Trophoblast cell (in vitro differentiated cells and primary cell): ENCODE measurements around the gene PEF1.

ENCODE experiments used
- DNase-seq, 2 donors: peaks; one replicate each; pipeline ENCODE4 v3.0.0-alpha.2; 2016
- H2AFZ ChIP-seq: 2 replicates; pipeline ENCODE4 v1.6.1; 2013; ENCODE audit warnings: low read length, moderate library complexity, mild to moderate bottlenecking; ENCODE audit not compliant: insufficient read depth, poor library complexity
- H2AK5ac ChIP-seq: 2 replicates; pipeline ENCODE4 v1.6.1; 2013; ENCODE audit warnings: mild to moderate bottlenecking, low read length
- H2BK120ac ChIP-seq: 2 replicates; pipeline ENCODE4 v1.6.1; 2013; ENCODE audit warnings: low read length, mild to moderate bottlenecking, moderate library complexity; ENCODE audit not compliant: insufficient read depth, poor library complexity
- H2BK12ac ChIP-seq: 2 replicates; pipeline ENCODE4 v1.6.1; 2013; ENCODE audit warnings: mild to moderate bottlenecking, low read length, moderate library complexity
- H2BK5ac ChIP-seq: 2 replicates; pipeline ENCODE4 v1.6.1; 2013; ENCODE audit warnings: low read length, low read depth, moderate library complexity, mild to moderate bottlenecking; ENCODE audit not compliant: poor library complexity
- H3K14ac ChIP-seq: 2 replicates; pipeline ENCODE4 v1.6.1; 2013; ENCODE audit warnings: mild to moderate bottlenecking, low read length
- H3K18ac ChIP-seq: 2 replicates; pipeline ENCODE4 v1.6.1; 2013; ENCODE audit warnings: mild to moderate bottlenecking, low read length
- H3K23ac ChIP-seq: 2 replicates; pipeline ENCODE4 v1.6.1; 2013; ENCODE audit warnings: low read length
- H3K27ac ChIP-seq: 2 replicates; pipeline ENCODE4 v1.5.1; 2013; ENCODE audit warnings: low read depth, mild to moderate bottlenecking, inconsistent platforms, low read length, moderate library complexity
- H3K27me3 ChIP-seq: 2 replicates; pipeline ENCODE4 v1.6.1; 2013; ENCODE audit warnings: inconsistent platforms, mild to moderate bottlenecking, low read length, moderate library complexity; ENCODE audit not compliant: insufficient read depth
- H3K36me3 ChIP-seq, 2 experiments: 1 replicate in 1 of 2; 2 replicates in 1 of 2; pipeline ENCODE4 v1.6.1; 2013; ENCODE audit warnings: low read length in 2 of 2, mild to moderate bottlenecking in 2 of 2, moderate library complexity in 1 of 2; ENCODE audit not compliant: insufficient read depth in 2 of 2, control insufficient read depth in 1 of 2
- H3K4ac ChIP-seq: 2 replicates; pipeline ENCODE4 v1.6.1; 2013; ENCODE audit warnings: low read depth, mild to moderate bottlenecking, low read length, moderate library complexity
- H3K4me1 ChIP-seq, 2 experiments: 1 replicate in 1 of 2; 2 replicates in 1 of 2; pipeline ENCODE4 v1.6.1; 2013; ENCODE audit warnings: low read length in 2 of 2, mild to moderate bottlenecking in 2 of 2, moderate library complexity in 1 of 2; ENCODE audit not compliant: insufficient read depth in 2 of 2, control insufficient read depth in 1 of 2
- H3K4me2 ChIP-seq: 2 replicates; pipeline ENCODE4 v1.6.1; 2013; ENCODE audit warnings: inconsistent platforms, mild to moderate bottlenecking, low read length, moderate library complexity
- H3K4me3 ChIP-seq: 2 replicates; pipeline ENCODE4 v1.5.1; 2013; ENCODE audit warnings: mild to moderate bottlenecking, low read depth, low read length, inconsistent platforms
- H3K79me1 ChIP-seq: one replicate; pipeline ENCODE4 v1.6.1; 2013; ENCODE audit warnings: low read length
- H3K79me2 ChIP-seq: 2 replicates; pipeline ENCODE4 v1.6.1; 2013; ENCODE audit warnings: low read length, mild to moderate bottlenecking; ENCODE audit not compliant: control insufficient read depth, insufficient read depth, poor library complexity
- H3K9ac ChIP-seq: 2 replicates; pipeline ENCODE4 v1.6.1; 2013; ENCODE audit warnings: mild to moderate bottlenecking, low read length
- H3K9me3 ChIP-seq: 2 replicates; pipeline ENCODE4 v1.6.1; 2013; ENCODE audit warnings: low read depth, mild to moderate bottlenecking, control low read depth, inconsistent platforms, low read length; ENCODE audit not compliant: insufficient read depth
- H4K12ac ChIP-seq: 2 replicates; pipeline ENCODE4 v1.6.1; 2013; ENCODE audit warnings: low read depth, mild to moderate bottlenecking, low read length, moderate library complexity
- H4K8ac ChIP-seq: 2 replicates; pipeline ENCODE4 v1.6.1; 2013; ENCODE audit warnings: low read depth, mild to moderate bottlenecking, low read length, moderate library complexity
- H4K91ac ChIP-seq: one replicate; pipeline ENCODE4 v1.6.1; 2013; ENCODE audit warnings: low read depth, mild to moderate bottlenecking, low read length, moderate library complexity
- WGBS: extraction: QIAGEN DNeasy Blood & Tissue Kit; methylation state at CpG from one replicate; pipeline ENCODE4 v1.1.7; 2013; ENCODE audit warnings: missing lambda C conversion rate; ENCODE audit not compliant: insufficient read length, insufficient coverage; ENCODE audit errors: extremely low coverage; 5-methylcytosine and 5-hydroxymethylcytosine counted together

Gene PEF1

DNA sequence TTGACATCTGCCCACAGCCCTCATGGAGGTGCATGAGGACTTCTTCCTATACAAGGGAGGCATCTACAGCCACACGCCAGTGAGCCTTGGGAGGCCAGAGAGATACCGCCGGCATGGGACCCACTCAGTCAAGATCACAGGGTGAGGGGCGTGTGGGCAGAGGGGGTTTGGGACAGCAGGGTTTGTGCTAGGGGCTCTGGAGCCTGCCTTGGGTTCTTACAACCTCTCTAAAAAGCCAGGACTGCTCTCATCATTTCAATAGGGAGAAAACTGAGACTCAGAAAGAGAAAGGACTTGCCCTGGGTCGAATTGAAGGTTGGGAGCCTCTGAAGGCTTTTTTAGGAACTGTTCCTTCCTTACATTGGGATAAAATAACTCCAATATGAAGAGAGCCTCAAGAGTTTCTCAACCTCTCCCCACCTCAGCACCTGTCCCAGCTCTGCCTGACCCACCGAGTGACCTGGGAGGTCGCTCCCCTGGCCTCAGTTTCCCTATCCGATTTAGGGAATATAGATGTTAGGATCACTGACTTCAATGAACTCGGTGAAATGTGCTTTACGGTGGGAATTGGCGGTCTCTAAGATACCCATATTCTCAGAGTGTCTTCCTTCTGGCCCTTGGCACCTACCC lies 58.8 kb downstream of the PEF1 start:
- no peak overlapping the region for H4K12ac ChIP-seq
- DNase-seq = no peak
- no peak overlapping the region for H2AK5ac ChIP-seq
- no peak overlapping the region for H3K9ac ChIP-seq
- H3K4me3 ChIP-seq = no peak overlapping the region
- H3K4me2 ChIP-seq = no peak overlapping the region
- H3K9me3 ChIP-seq = peaks cover 2% of the 10 kb centered on the region
- no peak overlapping the region for H4K91ac ChIP-seq
- H3K23ac ChIP-seq = no peak overlapping the region
- peaks cover 37% of the 10 kb centered on the region for H3K79me1 ChIP-seq
- no peak overlapping the region for H4K8ac ChIP-seq
- H3K14ac ChIP-seq = no peak overlapping the region
- H3K27ac ChIP-seq = peak overlapping the region; percentile 3
- no CpG with 5 or more reads among the region's 11 CpGs for WGBS
- H3K27me3 ChIP-seq = no peaks in the 10 kb centered on the region
- H2BK120ac ChIP-seq = no peak overlapping the region
- H3K4ac ChIP-seq = no peak overlapping the region
- H2BK12ac ChIP-seq = no peak overlapping the region
- H2AFZ ChIP-seq = no peak overlapping the region
- H3K18ac ChIP-seq = no peak overlapping the region
- peaks cover 30 to 45% of the 10 kb centered on the region in 2 experiments for H3K4me1 ChIP-seq
- H3K36me3 ChIP-seq = peaks cover 62 to 70% of the 10 kb centered on the region in 2 experiments
- H2BK5ac ChIP-seq = no peak overlapping the region
- H3K79me2 ChIP-seq = peaks cover 10% of the 10 kb centered on the region

DNA sequence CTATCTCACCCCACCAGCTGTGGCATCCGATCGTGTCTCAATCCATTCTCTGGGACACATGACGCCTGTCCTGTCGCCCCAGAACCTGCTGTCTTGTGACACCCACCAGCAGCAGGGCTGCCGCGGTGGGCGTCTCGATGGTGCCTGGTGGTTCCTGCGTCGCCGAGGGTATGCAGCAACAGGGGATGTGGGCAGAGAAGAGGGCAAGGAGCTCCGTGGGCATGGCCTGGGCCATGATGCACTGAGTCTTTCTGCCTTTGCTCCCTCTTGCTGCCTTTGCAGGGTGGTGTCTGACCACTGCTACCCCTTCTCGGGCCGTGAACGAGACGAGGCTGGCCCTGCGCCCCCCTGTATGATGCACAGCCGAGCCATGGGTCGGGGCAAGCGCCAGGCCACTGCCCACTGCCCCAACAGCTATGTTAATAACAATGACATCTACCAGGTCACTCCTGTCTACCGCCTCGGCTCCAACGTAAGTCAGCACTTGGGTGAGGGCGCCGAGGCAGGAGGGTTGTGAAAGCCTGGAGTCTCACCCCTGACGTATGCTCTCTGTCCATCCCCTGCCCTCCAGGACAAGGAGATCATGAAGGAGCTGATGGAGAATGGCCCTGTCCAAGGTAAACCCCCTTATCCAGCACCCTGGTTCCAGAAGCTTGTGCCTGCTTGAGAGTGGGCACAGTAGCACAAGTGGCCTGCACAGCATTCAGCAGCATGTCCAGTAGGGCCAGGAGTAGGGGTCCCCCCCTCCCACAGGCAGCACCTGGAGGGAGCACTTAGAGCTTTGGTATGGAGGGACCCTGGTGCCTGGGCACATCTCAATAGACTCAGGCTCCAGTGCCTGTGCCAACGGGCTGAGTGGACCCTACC lies 59.6 kb downstream of the PEF1 start:
- no peak overlapping the region for H3K23ac ChIP-seq
- peaks cover 34 to 49% of the 10 kb centered on the region in 2 experiments for H3K4me1 ChIP-seq
- no peak overlapping the region for H2BK12ac ChIP-seq
- WGBS = no CpG with 5 or more reads among the region's 27 CpGs
- no peaks in the 10 kb centered on the region for H3K27me3 ChIP-seq
- H2AK5ac ChIP-seq = no peak overlapping the region
- H3K18ac ChIP-seq = no peak overlapping the region
- no peak overlapping the region for H4K8ac ChIP-seq
- H3K4me3 ChIP-seq = no peak overlapping the region
- peaks cover 62 to 71% of the 10 kb centered on the region in 2 experiments for H3K36me3 ChIP-seq
- H3K79me2 ChIP-seq = peaks cover 11% of the 10 kb centered on the region
- no peak overlapping the region for H3K4ac ChIP-seq
- no peak for DNase-seq
- H4K91ac ChIP-seq = no peak overlapping the region
- H3K9me3 ChIP-seq = peaks cover 2% of the 10 kb centered on the region
- no peak overlapping the region for H2BK5ac ChIP-seq
- peak overlapping the region; percentile 6 for H3K27ac ChIP-seq
- H3K4me2 ChIP-seq = no peak overlapping the region
- no peak overlapping the region for H3K14ac ChIP-seq
- H2BK120ac ChIP-seq = no peak overlapping the region
- no peak overlapping the region for H3K9ac ChIP-seq
- no peak overlapping the region for H4K12ac ChIP-seq
- H3K79me1 ChIP-seq = peaks cover 40% of the 10 kb centered on the region
- H2AFZ ChIP-seq = no peak overlapping the region

DNA sequence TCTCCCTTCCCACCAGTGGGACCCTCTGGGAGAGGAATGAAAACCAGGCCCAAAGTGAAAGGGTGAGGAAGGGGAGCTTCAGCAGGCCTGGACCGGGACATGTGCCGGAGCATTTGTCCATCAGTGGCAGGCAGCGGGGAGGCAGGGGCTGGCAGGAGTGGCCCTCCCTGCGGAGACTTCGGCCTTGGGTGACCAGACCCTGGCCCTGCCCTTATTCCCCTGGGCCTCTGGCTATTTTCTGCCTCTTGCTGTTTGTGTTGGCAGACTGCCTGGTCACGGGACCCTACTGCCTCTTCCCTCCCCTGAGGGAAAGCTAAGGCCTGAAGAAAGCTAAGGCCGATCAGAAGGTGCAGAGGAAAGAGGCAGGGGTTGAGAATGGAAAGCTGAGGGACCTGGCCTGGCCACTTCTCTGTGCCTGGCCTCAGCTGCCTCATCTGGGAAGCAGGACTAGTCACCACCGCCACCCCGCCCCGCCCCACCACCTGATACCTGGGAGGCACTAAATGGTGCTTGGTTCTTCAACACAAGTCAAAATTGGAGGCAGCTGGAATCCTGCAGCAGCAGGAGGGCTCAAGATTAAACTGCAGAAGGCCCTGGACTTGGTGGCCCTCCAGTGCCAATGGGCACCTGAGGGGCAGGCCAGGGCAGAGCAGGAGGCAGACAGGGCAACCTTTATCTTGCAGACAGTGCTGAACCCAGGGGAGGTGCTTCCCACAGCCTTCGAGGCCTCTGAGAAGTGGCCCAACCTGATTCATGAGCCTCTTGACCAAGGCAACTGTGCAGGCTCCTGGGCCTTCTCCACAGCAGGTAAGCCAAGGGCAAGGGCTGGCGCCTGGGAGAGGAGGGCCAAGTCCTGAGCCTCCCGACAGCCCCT lies 60.4 kb downstream of the PEF1 start:
- no peak overlapping the region for H2BK120ac ChIP-seq
- H3K4me1 ChIP-seq = peaks cover 42 to 56% of the 10 kb centered on the region in 2 experiments
- peak overlapping the region; percentile 13 for H3K27ac ChIP-seq
- no peak overlapping the region for H3K23ac ChIP-seq
- no peaks in the 10 kb centered on the region for H3K27me3 ChIP-seq
- no peak overlapping the region for H2AK5ac ChIP-seq
- peaks cover 14% of the 10 kb centered on the region for H3K79me2 ChIP-seq
- H4K12ac ChIP-seq = no peak overlapping the region
- H3K9ac ChIP-seq = no peak overlapping the region
- no peak overlapping the region for H4K8ac ChIP-seq
- peak overlapping the region; percentile 18 for H3K18ac ChIP-seq
- H3K4me3 ChIP-seq = no peak overlapping the region
- H3K4ac ChIP-seq = no peak overlapping the region
- no peak overlapping the region for H3K14ac ChIP-seq
- no peak overlapping the region for H2BK12ac ChIP-seq
- peaks cover 41% of the 10 kb centered on the region for H3K79me1 ChIP-seq
- WGBS = no CpG with 5 or more reads among the region's 13 CpGs
- H2AFZ ChIP-seq = no peak overlapping the region
- no peak overlapping the region for H3K4me2 ChIP-seq
- no peak for DNase-seq
- peak overlapping the region; percentile 7 for H4K91ac ChIP-seq
- H3K9me3 ChIP-seq = peaks cover 2% of the 10 kb centered on the region
- peaks cover 64 to 74% of the 10 kb centered on the region in 2 experiments for H3K36me3 ChIP-seq
- H2BK5ac ChIP-seq = no peak overlapping the region
